HEK293 (cell line): ENCODE data around the gene TTC13.

ENCODE experiments used
- CTCF ChIA-PET: fragments of 350-600 bp; formaldehyde crosslinking; extraction: SDS; loops from one replicate; lab custom pipeline; 2021; ENCODE audit warnings: antibody characterized with exemption; lab: Yijun Ruan, JAX
- POLR2A ChIA-PET: fragments of 300-600 bp; formaldehyde crosslinking; extraction: SDS; loops from one replicate; lab custom pipeline; 2020; ENCODE audit warnings: antibody characterized with exemption, inconsistent platforms; lab: Yijun Ruan, JAX
- H3K27ac ChIP-seq: fragments of 200-500 bp; sonication (Bioruptor generic); 2 replicates; pipeline ENCODE4 v1.5.1; 2014; ENCODE audit warnings: low read depth, low read length, control low read depth, inconsistent platforms; ENCODE audit errors: extremely low read depth
- H3K36me3 ChIP-seq, 2 experiments: fragments of 200-500 bp in 1 of 2; sonication (Bioruptor generic) in 1 of 2; 1 replicate in 1 of 2; 2 replicates in 1 of 2; pipeline ENCODE4 v1.5.1; 2014 to 2017; ENCODE audit warnings: inconsistent platforms in 2 of 2, low read length in 2 of 2; ENCODE audit not compliant: control insufficient read depth in 2 of 2, insufficient read depth in 1 of 2
- H3K4me1 ChIP-seq: fragments of 200-500 bp; sonication (Bioruptor generic); 2 replicates; pipeline ENCODE4 v1.5.1; 2014; ENCODE audit warnings: mild to moderate bottlenecking, low read length, inconsistent platforms; ENCODE audit not compliant: control insufficient read depth, insufficient read depth
- H3K4me3 ChIP-seq: 2 replicates; pipeline ENCODE4 v1.5.1; 2011; ENCODE audit warnings: low read depth, mild to moderate bottlenecking, control low read depth, low read length, moderate library complexity
- H3K9me3 ChIP-seq: fragments of 200-500 bp; sonication (Bioruptor generic); 2 replicates; pipeline ENCODE4 v1.5.1; 2014; ENCODE audit warnings: low read depth, low read length, inconsistent platforms; ENCODE audit not compliant: control insufficient read depth, insufficient read depth
- BCL11A ChIP-seq: fragments of 450-650 bp; formaldehyde crosslinking; IDR thresholded peaks from 2 replicates; pipeline ENCODE4 v1.5.1; 2016; ENCODE audit warnings: low read depth, missing biosample characterization, missing genetic modification characterization
- EGR2 ChIP-seq: fragments of 450-650 bp; formaldehyde crosslinking; IDR thresholded peaks from 2 replicates; pipeline ENCODE4 v1.5.1; 2016; ENCODE audit warnings: low read depth, missing biosample characterization, missing genetic modification characterization
- HOXD13 ChIP-seq: sonication (generic); formaldehyde crosslinking; IDR thresholded peaks from 2 replicates; pipeline ENCODE4 v1.8.0; 2022; ENCODE audit warnings: missing genetic modification reagents, borderline replicate concordance
- KLF16 ChIP-seq: fragments of 450-650 bp; formaldehyde crosslinking; IDR thresholded peaks from 2 replicates; pipeline ENCODE4 v1.5.1; 2017; ENCODE audit warnings: missing biosample characterization, missing genetic modification characterization
- KLF7 ChIP-seq: fragments of 450-650 bp; formaldehyde crosslinking; IDR thresholded peaks from 2 replicates; pipeline ENCODE4 v1.5.1; 2016; ENCODE audit warnings: missing biosample characterization, missing genetic modification characterization, borderline replicate concordance
- PRDM4 ChIP-seq: fragments of 450-650 bp; formaldehyde crosslinking; IDR thresholded peaks from 2 replicates; pipeline ENCODE4 v1.5.1; 2017; ENCODE audit warnings: missing biosample characterization, missing genetic modification characterization
- SP3 ChIP-seq: fragments of 450-650 bp; formaldehyde crosslinking; IDR thresholded peaks from 2 replicates; pipeline ENCODE4 v1.5.1; 2016; ENCODE audit warnings: missing biosample characterization, missing genetic modification characterization
- ZFHX2 ChIP-seq: fragments of 450-650 bp; formaldehyde crosslinking; conservative IDR thresholded peaks from 2 replicates; pipeline ENCODE4 v1.5.1; 2016; ENCODE audit warnings: missing biosample characterization, missing genetic modification characterization
- ZNF223 ChIP-seq: fragments of 450-650 bp; formaldehyde crosslinking; IDR thresholded peaks from 2 replicates; pipeline ENCODE4 v1.5.1; 2016; ENCODE audit warnings: missing biosample characterization, missing genetic modification characterization
- ZNF239 ChIP-seq: fragments of 450-650 bp; formaldehyde crosslinking; IDR thresholded peaks from 2 replicates; pipeline ENCODE4 v1.5.1; 2016; ENCODE audit warnings: missing biosample characterization, missing genetic modification characterization
- ZNF248 ChIP-seq: fragments of 450-650 bp; formaldehyde crosslinking; IDR thresholded peaks from 2 replicates; pipeline ENCODE4 v1.5.1; 2017; ENCODE audit warnings: missing biosample characterization, missing genetic modification characterization
- ZNF26 ChIP-seq: fragments of 450-650 bp; formaldehyde crosslinking; IDR thresholded peaks from 2 replicates; pipeline ENCODE4 v1.5.1; 2016; ENCODE audit warnings: missing biosample characterization, missing genetic modification characterization
- ZNF488 ChIP-seq: fragments of 450-650 bp; formaldehyde crosslinking; IDR thresholded peaks from 2 replicates; pipeline ENCODE4 v1.5.1; 2016; ENCODE audit warnings: missing biosample characterization, missing genetic modification characterization
- ZNF510 ChIP-seq: fragments of 450-650 bp; formaldehyde crosslinking; IDR thresholded peaks from 2 replicates; pipeline ENCODE4 v1.5.1; 2018; ENCODE audit warnings: mild to moderate bottlenecking, missing genetic modification characterization, missing biosample characterization; ENCODE audit not compliant: insufficient replicate concordance
- ZNF530 ChIP-seq: fragments of 450-650 bp; formaldehyde crosslinking; IDR thresholded peaks from 2 replicates; pipeline ENCODE4 v1.5.1; 2016; ENCODE audit warnings: low read depth, missing biosample characterization, missing genetic modification characterization
- ZNF610 ChIP-seq: fragments of 450-650 bp; formaldehyde crosslinking; IDR thresholded peaks from 2 replicates; pipeline ENCODE4 v1.5.1; 2016; ENCODE audit warnings: missing biosample characterization, missing genetic modification characterization, borderline replicate concordance
- ZNF639 ChIP-seq: fragments of 450-650 bp; formaldehyde crosslinking; IDR thresholded peaks from 2 replicates; pipeline ENCODE4 v1.5.1; 2016; ENCODE audit warnings: missing biosample characterization, missing genetic modification characterization
- ZNF704 ChIP-seq: fragments of 450-650 bp; formaldehyde crosslinking; IDR thresholded peaks from 2 replicates; pipeline ENCODE4 v1.5.1; 2016; ENCODE audit warnings: missing biosample characterization, missing genetic modification characterization
- ZNF776 ChIP-seq: fragments of 450-650 bp; formaldehyde crosslinking; IDR thresholded peaks from 2 replicates; pipeline ENCODE4 v1.5.0; 2017; ENCODE audit warnings: missing biosample characterization, missing genetic modification characterization, borderline replicate concordance
- ZNF777 ChIP-seq: fragments of 450-650 bp; formaldehyde crosslinking; IDR thresholded peaks from 2 replicates; pipeline ENCODE4 v1.5.1; 2017; ENCODE audit warnings: missing biosample characterization, missing genetic modification characterization, borderline replicate concordance

Gene TTC13

GRCh38 chr1:230950404-230950803 is 28.3 kb downstream of the TTC13 start (continued):
- TF ChIP-seq PRDM4 (tag by site-specific recombination), result no peak

- ChIA-PET CTCF (interaction anchor here (0.6 kb wide), 2 partner anchors 82 to 292 kb away, joined by 3 read pairs; no protein-coding TSS in a partner anchor), POLR2A (interaction anchor here (1.3 kb wide), 1 partner anchor 20 kb away, joined by 4 read pairs; no protein-coding TSS in a partner anchor)
- Histone ChIP-seq H3K27ac (no peak overlapping the region), H3K9me3 (no peaks in the 10 kb centered on the region), H3K4me3 (no peak overlapping the region), H3K4me1 (peaks cover 10% of the 10 kb centered on the region), H3K36me3 (peaks cover 7 to 14% of the 10 kb centered on the region in 2 experiments; a peak in 2 of 3 replicates)
- TF ChIP-seq HOXD13 (no peak), ZFHX2 (tag by site-specific recombination) (no peak), ZNF704 (tag by site-specific recombination) (no peak), ZNF26 (tag by site-specific recombination) (no peak), KLF7 (no peak), ZNF610 (tag by site-specific recombination) (no peak), KLF16 (no peak), ZNF223 (tag by site-specific recombination) (no peak), SP3 (no peak), ZNF776 (no peak), ZNF777 (tag by site-specific recombination) (no peak), ZNF510 (tag by site-specific recombination) (no peak), ZNF639 (tag by site-specific recombination) (no peak), ZNF488 (no peak), ZNF239 (tag by site-specific recombination) (no peak), ZNF530 (no peak), EGR2 (tag by site-specific recombination) (no peak), BCL11A (tag by site-specific recombination) (no peak), ZNF248 (no peak)
Observed at GRCh38 chr1:230948903-230949302, 29.8 kb downstream of the TTC13 start.
